ENCODE results near the gene GPX1.
"Not testable (repeated sequence)": the region's sequence is repeated elsewhere in the genome, so short reads cannot be mapped to it uniquely, and the experiment has no call there.

Gene GPX1

GRCh38 chr3:49333091-49333490 is 25.1 kb downstream of the GPX1 start:
- no peaks in the 10 kb centered on the region for H3K9me3 ChIP-seq (ENCODE audit: severe bottlenecking)
- no peak overlapping the region for H3K27ac ChIP-seq
- no peak overlapping the region for H3K4me3 ChIP-seq (ENCODE audit: low read depth, low read length)
- H3K36me3 ChIP-seq, result peaks cover 77% of the 10 kb centered on the region
- no peak for DNase-seq
- no peak for TF ChIP-seq CTCF (IDR thresholded peaks at IDR 0.05; ENCODE audit: low read depth, low read length)
- H3K27me3 ChIP-seq (ENCODE audit: insufficient read depth, low read depth, severe bottlenecking), result no peaks in the 10 kb centered on the region

GRCh38 chr3:49329186-49329585 is 29.0 kb downstream of the GPX1 start:
- no peaks in the 10 kb centered on the region for H3K9me3 ChIP-seq (ENCODE audit: severe bottlenecking)
- TF ChIP-seq CTCF (IDR thresholded peaks at IDR 0.05; ENCODE audit: low read depth, low read length), result no peak
- DNase-seq, result no peak
- H3K36me3 ChIP-seq, result peaks cover 88% of the 10 kb centered on the region
- no peak overlapping the region for H3K27ac ChIP-seq
- no peaks in the 10 kb centered on the region for H3K27me3 ChIP-seq (ENCODE audit: insufficient read depth, low read depth, severe bottlenecking)
- H3K4me3 ChIP-seq (ENCODE audit: low read depth, low read length), result no peak overlapping the region

- not testable (repeated sequence) for H3K4me3 ChIP-seq (ENCODE audit: low read depth, low read length); H3K27me3 ChIP-seq (ENCODE audit: insufficient read depth, low read depth, severe bottlenecking); H3K27ac ChIP-seq; H3K9me3 ChIP-seq (ENCODE audit: severe bottlenecking); DNase-seq
- peaks cover 88% of the 10 kb centered on the region for H3K36me3 ChIP-seq
Observed at GRCh38 chr3:49328350-49328749, 29.8 kb downstream of the GPX1 start.

- DNase-seq, result peak; percentile 28
- TF ChIP-seq CTCF (IDR thresholded peaks at IDR 0.05; ENCODE audit: low read depth, low read length), result peak; percentile 36
- no peaks in the 10 kb centered on the region for H3K9me3 ChIP-seq (ENCODE audit: severe bottlenecking)
- H3K36me3 ChIP-seq, result peaks cover 83% of the 10 kb centered on the region
- H3K27ac ChIP-seq, result no peak overlapping the region
- H3K27me3 ChIP-seq (ENCODE audit: insufficient read depth, low read depth, severe bottlenecking), result no peaks in the 10 kb centered on the region
- no peak overlapping the region for H3K4me3 ChIP-seq (ENCODE audit: low read depth, low read length)
Observed at GRCh38 chr3:49327485-49327884, 30.7 kb downstream of the GPX1 start.

- DNase-seq, result no peak
- Histone ChIP-seq H3K27me3 (ENCODE audit: insufficient read depth, low read depth, severe bottlenecking) (no peaks in the 10 kb centered on the region), H3K4me3 (ENCODE audit: low read depth, low read length) (no peak overlapping the region), H3K27ac (no peak overlapping the region), H3K36me3 (peaks cover 73% of the 10 kb centered on the region), H3K9me3 (ENCODE audit: severe bottlenecking) (no peaks in the 10 kb centered on the region)
- TF ChIP-seq CTCF (IDR thresholded peaks at IDR 0.05; ENCODE audit: low read depth, low read length), result no peak
Observed at GRCh38 chr3:49324768-49325167, 33.4 kb downstream of the GPX1 start.

GRCh38 chr3:49316696-49317457 is 41.3 kb downstream of the GPX1 start:
- H3K36me3 ChIP-seq, result peaks cover 41% of the 10 kb centered on the region
- TF ChIP-seq CTCF (IDR thresholded peaks at IDR 0.05; ENCODE audit: low read depth, low read length), result no peak
- no peaks in the 10 kb centered on the region for H3K9me3 ChIP-seq (ENCODE audit: severe bottlenecking)
- DNase-seq, result no peak
- no peak overlapping the region for H3K4me3 ChIP-seq (ENCODE audit: low read depth, low read length)
- no peak overlapping the region for H3K27ac ChIP-seq
- H3K27me3 ChIP-seq (ENCODE audit: insufficient read depth, low read depth, severe bottlenecking), result no peaks in the 10 kb centered on the region
